Activated T-cell treated with anti-CD3 and anti-CD28 coated beads for 1 hour (primary cell): Measurements from ENCODE around the gene KLK12.

Source experiments
- DNase-seq: peaks from one replicate; pipeline ENCODE4 v3.0.0-alpha.2; 2020; ENCODE audit warnings: low read depth

KLK12 gene, protein sequence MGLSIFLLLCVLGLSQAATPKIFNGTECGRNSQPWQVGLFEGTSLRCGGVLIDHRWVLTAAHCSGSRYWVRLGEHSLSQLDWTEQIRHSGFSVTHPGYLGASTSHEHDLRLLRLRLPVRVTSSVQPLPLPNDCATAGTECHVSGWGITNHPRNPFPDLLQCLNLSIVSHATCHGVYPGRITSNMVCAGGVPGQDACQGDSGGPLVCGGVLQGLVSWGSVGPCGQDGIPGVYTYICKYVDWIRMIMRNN

DNA sequence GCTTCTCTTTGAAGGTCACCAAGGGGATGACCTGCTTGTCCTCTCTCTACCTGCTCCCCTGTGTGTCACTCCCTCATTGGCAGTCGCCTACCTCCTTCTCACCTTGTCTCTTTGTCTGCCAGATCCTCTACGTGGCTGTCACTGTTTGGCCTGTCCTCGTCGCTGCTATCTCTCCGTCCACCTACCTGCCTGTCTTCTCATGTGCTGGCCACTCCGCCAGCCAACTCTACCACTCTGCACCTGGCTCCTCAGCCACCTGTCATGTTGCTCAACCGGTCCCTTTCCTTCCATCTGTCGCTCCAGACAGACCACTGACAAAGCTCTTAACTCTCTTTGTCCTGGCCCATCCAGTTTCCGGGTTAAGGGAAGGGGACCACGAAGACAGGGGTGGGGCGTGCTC lies at the start of gene KLK12:
Gene KLK12, minus strand, starts transcription at position 299 of the 400 bp plus-strand sequence. CDS start 381 bp downstream, outside the sequence.
- no peak for DNase-seq

DNA sequence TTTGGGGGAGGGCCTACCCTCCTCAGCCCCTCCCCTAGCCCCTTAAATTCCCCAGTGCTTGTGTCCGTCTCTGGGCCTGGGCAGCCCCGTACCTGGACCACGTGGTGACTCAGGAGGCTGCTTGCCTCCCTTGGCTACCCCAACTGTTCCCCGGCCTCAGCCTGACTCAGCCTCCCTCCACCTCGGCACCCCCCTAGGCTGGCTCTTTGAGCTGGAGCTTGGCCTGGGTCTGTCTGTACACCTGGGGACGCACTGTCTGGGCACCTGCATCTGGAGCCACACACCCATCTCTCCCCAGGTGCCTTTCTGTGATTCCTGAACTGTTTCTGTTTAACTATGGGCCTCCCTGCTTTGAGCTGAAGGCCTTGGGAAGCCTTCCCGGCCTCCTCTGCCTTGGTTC lies 49.7 kb upstream of the KLK12 start:
- DNase-seq: no peak

DNA sequence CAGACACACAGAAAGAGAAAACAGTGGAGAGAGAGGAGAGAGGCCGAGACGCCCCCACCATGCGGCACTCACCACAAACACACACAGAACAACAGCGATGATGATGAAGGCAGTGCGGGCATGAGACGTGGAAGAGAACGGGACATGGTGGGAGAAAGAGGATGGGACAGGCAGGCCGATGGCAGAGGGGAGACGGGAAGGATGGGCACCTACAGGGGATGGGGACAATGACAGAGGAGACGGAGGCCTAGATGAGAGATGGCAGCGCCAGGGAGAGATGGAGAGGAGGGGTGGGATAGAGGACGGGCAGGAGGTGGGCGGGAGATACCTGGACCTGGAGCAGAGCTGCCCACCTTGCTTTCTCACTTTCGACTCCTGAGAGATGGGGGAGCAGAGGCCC lies 49.0 kb upstream of the KLK12 start:
- DNase-seq: no peak

DNA sequence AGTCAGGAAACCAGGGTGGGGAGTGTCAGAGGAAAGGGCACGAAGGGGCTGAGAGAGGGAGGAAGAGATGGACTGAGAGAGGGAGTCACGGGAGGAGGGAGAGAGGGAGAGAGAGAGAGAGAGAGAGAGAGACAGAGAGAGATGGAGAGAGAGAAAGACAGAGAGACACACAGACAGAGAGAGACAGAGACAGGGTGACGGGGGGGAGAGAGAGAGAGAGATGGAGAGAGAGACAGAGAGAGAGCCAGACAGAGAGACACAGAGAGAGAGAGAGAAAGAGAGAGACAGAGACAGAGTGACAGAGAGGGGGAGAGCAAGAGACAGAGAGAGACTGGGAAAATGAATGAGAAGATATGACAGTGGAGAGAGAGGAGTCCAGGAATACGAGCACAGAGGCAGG lies 48.4 kb upstream of the KLK12 start:
- DNase-seq: no peak

DNA sequence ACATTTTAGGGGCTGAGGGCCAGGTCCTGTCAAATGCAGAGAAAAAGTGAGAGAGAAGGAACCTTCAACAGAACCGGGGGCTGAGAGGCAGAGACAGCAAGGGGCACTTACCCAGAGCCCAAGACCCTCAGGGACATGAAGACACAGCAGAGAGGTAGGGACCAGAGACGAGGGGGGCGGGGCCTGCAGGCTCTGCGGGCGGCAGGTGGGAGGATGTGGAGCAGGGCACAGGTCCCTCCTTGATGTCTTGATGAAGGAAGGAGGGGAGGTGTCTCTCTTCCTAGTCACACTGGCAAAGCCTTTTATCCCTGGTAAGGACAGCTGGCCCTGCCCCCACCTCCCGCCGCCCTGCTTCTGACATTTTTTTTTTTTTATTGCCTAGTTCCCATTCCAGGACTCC lies 47.8 kb upstream of the KLK12 start, which contains the start of gene KLK14:
Gene KLK14, minus strand, starts transcription at position 277 of the 400 bp plus-strand sequence. Its CDS starts 273 bp downstream, at position 4.
- no peak for DNase-seq

DNA sequence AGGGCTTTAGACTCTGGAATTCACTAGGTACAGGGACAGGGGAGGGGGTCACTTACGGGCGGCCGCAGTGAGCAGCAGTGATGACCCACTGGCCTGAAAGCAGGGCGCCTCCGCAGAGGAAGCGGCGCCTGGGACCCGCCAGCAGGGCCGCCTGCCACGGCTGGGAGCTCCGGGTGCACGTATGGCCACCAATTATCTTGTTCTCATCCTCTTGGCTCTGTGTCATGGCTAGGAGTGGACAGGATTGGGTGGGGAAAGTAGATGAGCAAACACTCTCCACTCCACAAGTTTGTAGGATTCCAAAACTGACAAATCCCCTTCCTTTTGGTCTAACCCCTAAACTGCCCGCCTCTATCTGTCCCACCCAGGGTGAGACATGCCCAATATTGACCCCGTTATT lies 46.7 kb upstream of the KLK12 start:
- DNase-seq: no peak

DNA sequence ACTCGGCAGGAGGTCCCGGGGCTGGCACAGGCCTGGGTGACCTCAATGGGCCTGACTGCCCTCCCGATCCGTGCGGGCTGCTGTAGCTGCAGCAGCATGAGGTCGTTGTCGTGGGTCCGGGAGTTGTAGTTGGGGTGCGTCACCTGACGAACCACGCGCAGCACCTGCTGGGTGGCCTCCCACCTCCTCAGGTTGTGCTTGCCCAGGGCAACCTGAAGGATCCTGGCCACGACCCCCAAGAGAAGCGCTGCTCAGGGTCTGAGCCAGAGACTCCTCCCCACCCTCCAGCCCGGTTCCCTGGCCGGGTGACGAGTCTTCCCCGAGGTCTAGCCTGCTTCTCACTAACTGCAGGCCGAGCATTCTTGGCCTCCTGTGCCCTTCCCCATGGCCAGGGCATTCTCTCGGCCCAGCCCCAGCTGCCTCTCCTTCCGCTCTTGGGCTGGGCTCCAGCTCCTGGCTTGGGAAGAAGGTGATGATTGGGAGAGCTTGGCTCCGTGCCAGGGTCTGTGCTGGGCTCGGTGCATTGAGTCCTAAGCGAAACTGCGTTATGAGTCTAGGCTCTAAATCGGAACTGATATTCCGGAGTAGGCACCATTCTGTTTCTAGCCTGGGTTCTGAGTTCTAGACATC lies 44.8 kb upstream of the KLK12 start:
- no peak for DNase-seq

DNA sequence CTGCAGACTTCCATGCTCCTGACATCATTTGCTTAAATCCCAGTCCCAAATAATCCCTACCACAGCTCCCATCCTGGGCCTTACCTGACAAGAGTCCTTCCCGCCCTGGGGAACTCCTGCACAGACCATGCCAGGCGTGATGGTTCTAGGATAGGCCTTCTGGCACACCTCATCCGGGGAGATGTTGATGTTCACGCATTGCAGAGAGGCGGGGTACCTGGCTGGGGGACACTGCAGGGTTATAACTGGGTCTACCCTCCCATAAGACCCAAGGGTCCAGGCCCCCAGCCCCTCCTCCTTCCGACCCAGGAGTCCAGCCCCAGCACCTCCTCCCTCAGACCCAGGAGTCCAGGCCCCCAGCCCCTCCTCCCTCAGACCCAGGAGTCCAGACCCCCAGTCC lies 43.9 kb upstream of the KLK12 start:
- no peak for DNase-seq

DNA sequence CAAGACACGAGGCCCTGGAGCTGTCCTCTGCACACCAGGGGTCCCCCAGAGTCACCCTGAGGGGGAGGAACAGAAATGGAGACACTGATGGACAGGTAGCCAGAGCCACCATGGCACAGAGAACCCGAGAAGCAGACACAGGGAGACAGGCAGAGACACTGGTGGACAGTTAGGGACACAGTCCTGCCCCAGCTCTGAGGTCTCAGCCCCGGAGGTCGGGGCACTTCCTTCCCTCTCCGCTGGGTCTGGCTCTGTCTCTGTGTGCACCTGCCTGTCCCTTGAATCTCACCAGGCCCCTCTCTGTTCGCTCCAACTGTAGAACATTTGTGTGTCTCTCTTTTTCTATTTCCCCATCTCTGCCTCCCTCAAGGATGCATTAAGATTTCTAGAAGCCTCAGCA lies 43.3 kb upstream of the KLK12 start:
- DNase-seq: no peak

DNA sequence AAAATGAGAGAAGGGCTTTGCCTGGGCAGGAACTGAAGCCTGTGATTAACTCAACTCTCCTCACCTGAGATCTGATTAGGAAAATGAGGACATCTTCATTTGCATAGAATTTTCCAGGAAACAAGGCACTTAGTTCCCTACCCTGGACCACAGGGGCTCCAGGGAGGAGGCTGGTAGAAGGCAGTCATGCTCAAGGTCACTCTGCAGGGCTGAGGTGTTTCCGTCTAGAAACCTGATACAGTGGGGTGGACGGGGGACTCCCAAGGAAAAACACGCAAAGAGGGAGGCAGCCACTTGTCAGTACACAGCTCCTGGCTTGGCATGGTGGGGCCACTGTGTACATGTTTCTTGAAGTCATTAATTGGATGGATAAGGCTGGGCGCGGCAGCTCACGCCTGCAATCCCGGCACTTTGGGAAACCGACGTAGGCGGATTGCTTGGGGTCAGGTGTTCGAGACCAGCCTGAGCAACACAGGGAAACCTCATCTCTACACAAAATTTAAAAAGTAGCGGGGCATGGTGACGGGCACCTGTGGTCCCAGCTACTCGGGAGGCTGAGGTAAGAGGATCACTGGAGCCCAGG lies 41.9 kb upstream of the KLK12 start:
- no peak for DNase-seq

DNA sequence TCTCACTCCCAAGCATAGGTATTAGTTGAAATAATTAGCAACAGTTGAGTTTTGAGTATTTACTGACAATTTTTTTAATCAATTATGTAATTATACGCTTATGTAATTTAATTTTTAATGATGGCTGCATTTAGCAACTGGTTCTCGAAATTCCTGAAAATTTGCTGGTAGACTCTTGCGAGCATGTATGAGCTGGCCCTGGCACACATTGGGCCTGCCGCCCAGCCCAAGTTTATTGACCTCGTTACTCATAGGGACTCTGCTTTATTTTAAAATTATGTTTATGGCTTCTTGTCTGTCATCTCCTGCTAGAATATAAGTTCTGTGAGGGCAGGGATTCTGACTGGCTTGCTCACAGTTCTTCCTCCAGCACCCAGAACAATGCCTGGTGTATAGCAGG lies 41.2 kb upstream of the KLK12 start:
- DNase-seq: no peak

DNA sequence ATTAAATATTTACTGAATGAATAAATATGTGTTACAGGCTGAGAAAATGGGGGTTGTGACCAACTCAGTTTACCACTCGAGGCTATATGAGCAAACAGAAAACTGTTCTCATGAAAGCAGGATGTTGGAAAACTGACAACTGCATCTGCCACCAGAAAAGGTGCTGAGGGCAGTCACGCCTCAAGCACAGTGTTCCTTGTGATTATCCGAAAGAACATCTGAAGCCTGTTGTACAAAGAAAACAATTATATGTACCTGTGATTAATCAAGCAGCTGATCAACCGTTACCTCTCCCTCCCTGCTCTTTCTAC lies 36.2 kb upstream of the KLK12 start:
- no peak for DNase-seq

DNA sequence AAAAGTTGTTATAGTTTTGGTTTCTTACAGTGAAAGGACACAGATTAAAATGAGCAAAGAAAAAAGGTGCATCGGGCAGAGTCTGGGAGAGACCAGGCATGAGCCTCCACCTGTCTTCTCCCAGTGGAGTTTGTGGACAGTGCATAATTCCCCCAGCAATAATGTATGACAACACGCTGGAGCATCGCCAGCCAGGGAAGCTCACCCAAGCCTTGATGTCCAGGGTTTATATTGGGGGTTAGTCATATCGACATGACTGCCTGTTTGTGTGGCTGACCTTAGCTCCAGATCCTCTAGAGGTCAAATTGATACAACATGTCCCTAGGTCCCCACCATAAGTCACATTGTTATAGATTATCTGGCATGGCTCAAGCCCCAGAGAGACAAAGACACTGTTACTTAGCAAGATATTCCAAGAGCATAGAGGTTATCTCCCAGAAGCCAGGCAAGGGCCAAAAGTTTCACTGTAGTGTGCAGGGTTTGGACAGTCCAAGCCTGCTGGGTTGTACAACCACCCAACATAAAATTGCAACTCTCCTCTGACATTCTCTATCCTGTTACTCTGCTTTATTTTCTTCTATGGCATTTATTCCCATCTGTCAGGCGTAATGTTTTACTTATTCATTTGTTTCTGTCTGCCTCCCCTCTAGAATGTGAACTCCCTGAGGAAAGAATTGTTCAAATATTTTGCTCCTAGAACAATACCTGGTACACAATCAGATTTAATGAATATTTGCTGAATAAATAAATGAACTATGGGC lies 35.7 kb upstream of the KLK12 start:
- DNase-seq: no peak

DNA sequence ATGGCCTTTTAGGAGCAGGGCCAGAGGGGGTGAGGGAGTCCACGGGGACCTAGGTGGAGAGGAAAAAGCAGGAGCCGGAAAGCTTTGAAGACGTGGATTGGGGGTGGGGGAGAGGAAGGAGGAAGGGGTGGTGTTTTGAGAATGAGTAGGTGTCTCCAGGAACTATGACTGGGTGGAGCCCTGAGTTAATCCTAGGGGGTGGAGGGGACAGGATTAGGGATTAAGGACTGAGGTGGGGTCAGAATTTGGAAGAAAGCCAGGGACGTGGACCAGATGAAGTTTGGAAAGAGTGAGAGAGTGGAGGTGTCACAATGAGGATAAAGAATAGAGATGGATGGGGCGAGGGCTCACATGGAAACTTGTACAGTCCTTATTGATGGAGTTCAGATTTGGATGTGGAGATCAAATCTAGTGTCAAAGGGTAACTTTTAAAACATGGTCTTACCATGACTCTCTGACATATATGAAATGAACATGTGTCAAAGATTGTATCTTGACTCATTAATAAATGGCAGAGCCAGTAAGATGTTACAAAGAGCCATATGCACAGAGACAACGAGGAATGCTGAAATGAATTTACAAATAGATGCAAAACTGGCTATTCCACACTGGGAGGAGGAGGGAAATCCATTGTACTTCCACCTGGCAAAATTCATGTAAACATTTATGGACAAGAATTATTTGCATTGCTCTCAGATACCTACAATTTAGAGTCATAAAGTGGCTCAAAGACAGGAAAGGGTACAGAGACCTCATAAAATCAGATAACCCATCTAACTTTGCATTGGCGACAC lies 31.8 kb upstream of the KLK12 start:
- no peak for DNase-seq

DNA sequence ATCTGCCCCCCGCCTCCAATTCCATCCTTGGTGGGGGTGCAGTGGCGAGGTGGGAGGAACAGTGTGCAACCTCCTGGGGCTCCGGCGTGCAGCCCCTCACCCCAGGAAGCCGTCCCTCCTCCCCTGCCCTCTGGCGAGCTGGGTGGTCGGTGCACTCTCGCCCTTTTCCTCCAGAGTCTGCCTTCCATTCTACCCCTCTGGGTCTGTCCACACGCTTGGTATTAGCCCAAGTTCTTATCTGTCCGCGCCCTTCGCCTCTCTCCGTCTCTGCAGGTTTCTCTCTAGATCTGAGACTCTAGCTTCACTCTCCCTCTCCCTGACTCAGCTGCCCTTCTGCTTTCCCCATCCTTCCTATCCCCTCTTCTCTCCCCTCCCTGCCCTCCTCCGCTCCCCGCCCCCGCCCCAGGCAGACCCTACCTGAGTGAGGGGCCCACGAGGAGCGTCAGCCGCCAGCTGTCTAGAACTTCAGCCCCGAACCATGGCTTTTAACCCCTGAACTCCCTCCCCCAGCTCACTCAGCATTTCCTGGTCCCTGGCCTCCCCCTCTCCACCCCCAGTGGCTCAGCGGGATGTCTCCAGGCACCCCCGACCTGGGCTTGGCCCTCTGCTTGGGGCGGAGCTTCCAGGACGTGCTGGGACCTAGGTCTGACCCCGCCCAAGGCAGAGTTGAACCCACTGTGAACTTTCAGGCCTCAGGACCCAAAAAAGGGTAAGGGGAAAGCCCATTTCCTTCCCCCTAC lies 30.6 kb upstream of the KLK12 start:
- no peak for DNase-seq

DNA sequence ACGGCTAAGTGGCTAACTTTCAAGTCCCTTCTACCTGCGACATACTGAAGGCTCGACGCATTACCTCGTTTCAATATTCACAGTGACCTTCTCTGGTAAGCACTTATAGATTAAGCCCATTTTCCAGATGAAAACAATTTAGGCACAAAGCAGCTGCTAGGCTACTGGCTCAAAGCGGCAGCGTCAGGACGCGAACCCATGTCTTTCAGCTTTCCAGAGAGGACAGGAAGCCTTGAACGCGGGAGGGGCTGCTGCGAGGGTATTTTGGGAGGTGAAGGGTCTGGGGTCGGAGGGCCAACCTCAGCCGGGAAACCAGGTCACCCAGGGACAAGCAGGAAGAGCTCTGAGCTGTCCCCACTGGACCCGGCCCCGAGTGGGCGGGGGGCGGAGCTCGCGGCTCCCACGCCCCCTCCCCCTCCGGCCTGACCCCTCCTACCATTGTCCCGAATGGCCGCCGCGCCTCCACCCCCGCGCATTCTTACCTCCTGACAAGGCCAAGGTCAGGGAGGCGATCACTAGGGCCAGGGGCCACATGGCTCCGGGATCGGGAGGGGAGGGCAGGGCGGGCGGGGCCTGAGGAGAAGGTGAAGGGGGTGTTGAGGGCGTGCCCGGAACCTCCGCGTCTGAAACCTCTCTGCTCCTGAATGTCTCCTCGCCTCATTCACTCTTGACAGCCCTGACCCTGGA lies 29.9 kb upstream of the KLK12 start, which contains the start of gene KLK13:
Gene KLK13, minus strand, starts transcription at position 559 of the 687 bp plus-strand sequence. Its CDS starts 25 bp downstream, at position 534.
- DNase-seq: no peak

DNA sequence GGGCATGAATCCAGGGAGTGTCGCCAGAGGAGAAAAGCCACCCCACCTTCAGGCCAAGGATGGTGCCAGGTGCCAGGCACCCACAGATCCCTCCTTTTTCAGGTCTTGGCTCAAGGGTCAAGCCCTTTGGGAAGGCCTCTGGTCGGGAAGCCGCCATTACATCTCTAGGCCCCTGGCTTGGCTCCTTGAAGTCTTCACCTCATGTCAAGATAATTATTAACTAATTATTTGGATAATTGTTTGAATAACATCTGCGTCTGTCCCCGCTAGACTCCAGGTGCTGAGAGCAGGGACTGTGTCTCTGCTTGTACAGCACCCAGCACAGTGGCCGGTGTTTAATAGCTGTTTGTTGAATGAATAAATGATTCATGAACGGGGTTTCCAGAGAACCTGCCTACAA lies 28.9 kb upstream of the KLK12 start:
- DNase-seq: no peak

DNA sequence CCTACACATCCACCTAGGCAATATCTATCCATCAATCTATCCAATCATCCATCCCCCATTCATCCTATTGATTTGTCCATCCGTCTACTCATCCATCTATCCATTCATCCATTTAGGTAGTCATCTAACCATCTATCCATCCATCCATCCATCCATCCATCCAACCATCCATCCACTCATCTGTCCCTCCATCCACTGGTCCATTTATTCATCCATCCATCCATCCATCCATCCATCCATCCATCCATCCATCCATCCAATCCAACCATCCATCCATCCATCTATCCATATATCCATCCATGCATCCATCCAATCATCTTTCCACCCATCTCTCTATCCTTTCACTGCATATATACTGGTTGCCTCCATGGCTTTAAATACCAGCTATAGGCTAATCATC lies 26.2 kb upstream of the KLK12 start:
- DNase-seq: no peak

DNA sequence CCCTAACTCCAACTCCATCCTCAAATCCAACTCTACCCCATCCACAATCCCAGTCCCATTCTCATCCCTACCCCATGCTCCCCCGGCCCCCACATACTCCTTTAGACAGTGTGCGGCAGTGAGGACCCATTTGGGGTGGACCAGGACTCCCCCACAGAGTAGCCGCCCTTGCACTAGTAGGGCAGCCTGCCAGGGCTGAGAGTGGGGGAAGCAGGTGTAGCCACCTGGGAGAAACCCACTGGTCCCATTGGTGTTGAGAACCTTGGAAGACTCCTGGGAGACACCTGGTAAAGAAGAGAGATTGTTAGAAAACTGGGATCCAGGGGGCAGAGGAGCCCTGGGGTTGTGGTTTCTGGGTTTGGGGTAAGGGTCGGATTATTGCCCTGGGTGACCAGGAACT lies 25.5 kb upstream of the KLK12 start:
- no peak for DNase-seq

DNA sequence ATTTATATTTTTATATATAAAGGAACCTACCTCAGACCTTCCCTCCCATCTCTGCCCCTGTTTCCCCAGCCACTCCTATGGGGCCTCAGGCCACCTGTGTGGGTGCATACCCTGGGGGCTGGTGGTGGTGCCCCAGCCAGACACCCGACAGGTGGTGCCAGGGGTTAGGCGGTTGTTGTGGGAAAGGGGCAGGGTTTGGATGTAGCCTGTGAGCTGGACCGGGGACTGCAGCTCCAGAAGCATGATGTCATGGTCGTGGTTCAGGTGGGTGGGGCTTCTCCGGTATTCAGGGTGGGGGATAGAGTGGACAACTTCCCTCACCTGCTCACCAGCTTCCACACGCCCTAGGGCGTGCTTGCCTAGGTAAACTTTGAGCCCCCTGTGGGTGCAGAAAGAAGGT lies 24.9 kb upstream of the KLK12 start:
- no peak for DNase-seq

DNA sequence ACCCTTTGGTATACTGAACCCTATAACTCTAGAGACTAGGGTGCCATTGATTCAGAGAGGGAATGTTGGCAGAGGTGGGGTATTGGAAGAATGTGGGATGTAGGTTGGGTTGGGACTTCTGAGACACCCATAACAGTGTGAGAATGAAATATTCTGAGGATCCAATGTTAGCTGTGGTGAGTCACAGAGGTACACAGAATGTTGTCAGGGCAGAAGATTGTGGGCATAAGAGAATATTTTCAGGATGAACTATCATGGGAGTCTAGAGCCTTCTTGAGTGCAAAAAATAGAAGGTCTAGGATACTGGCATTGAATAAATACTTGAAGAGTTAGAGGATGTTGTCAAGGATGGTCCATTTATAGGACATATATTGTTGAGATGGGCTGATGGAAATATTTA lies 21.1 kb upstream of the KLK12 start:
- DNase-seq: no peak
